LNCAP (cell line): ENCODE measurements around the gene PTPRG.

ENCODE experiments used
- TF ChIP-seq, protein P1 (sequence below): fragments of 450-650 bp; IDR thresholded peaks from 2 replicates; pipeline ENCODE4 v1.5.1; 2017; ENCODE audit warnings: mild to moderate bottlenecking

PTPRG gene

DNA sequence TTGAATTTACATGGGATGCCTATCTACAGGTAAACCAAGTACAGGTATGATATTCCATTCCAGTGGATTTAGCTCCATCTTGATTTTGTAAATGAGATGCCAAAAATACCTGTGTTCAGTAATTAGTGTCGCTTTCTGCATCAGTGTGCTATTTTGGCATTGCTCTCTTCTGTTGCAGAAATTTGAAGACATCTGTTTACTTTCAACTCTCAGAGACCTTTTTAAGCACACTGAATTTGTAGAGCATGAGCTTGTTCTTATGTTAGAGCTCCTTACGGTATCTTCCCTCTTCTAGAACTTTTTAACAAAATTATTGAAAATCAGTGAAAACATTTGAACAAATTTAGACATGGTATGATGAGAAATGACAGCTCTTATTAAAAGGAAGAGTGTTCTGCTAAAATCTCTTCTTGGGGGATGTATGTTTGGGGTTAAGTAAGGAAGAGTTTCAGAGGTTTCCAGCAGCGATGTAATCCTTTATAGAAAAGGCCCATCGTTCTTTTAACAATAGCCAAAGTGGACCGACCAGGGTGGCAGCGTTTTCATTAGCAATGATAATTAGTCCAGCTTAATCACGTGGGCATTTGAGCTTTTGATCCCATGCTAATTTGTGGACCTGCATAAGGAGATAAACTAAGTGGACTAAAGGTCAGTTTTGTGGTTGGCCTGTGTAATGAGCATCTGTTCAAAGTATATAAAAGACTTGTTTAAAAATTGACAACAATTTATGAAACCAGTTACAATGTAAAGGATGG, 385.4 kb downstream of the PTPRG start:
- TF ChIP-seq, protein P1, sequence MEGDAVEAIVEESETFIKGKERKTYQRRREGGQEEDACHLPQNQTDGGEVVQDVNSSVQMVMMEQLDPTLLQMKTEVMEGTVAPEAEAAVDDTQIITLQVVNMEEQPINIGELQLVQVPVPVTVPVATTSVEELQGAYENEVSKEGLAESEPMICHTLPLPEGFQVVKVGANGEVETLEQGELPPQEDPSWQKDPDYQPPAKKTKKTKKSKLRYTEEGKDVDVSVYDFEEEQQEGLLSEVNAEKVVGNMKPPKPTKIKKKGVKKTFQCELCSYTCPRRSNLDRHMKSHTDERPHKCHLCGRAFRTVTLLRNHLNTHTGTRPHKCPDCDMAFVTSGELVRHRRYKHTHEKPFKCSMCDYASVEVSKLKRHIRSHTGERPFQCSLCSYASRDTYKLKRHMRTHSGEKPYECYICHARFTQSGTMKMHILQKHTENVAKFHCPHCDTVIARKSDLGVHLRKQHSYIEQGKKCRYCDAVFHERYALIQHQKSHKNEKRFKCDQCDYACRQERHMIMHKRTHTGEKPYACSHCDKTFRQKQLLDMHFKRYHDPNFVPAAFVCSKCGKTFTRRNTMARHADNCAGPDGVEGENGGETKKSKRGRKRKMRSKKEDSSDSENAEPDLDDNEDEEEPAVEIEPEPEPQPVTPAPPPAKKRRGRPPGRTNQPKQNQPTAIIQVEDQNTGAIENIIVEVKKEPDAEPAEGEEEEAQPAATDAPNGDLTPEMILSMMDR, result no peak

DNA sequence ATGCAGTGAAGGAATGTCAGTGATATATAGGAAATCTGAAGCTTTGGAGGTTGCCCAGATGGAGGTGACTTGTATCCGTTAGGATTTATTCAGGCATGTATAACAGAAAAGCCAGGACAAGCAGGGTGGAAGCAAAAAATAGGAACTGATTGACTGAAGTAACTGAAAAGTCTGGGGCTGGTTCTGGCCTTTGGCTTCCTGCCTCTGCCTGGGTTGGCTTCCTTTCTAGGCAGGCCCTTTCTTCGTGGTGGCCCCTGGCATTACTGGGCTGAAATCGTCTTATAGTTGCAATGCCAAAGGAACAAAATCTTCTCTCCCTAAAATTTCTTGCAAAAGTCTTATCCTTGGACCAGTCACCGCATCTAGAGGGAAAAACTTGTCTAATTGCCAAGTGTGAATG, 386.1 kb downstream of the PTPRG start:
- TF ChIP-seq, protein P1, result no peak

DNA sequence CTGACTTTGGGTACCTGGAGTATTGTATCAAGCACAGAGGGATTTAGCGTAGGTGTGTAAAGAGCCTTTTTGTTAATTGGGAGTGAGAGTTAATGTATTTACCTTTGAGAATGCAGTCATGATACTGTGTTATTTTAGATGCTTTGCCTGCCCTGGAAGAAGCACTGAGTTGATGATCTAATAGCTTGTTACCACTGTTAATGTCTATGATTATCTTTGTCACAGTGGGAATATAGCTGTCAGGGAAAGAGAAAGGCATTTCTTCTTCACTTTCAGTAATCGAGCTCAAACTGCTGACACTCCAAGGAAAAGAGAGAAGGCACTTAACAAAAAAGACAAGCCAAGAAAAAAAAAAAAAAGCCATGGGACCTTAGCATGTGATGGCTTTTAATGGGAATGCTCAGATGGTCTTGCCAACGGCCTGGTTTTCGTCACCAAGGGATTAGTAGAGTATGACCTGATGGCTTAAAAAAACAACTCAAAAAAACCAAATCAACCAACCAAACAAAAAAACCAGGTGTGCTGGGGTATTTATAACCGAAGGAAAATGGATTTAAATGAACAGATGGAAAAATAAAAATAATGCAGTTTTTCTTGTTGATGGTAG, 387.4 kb downstream of the PTPRG start:
- TF ChIP-seq, protein P1, result no peak

DNA sequence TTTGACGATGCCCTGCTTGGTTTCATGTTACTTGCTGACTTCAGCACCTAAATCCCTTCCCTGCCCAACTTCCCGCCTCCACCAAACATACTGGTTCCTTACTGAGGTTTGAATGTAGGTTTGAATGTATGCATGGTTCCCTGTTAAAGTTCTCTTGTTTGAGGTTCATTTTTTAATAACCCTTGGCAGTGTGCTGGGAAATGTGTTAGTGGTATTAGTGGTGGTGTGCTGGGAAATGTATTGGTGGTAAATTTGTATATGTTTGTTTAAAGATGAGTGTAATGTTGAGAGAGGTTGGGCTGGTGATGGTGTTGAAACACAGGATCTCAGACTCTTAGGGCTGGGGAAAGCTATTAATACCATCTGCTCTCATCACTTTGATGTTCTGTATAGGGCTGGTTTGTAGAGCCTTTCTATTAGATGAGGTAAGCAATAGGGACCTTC, 392.7 kb downstream of the PTPRG start:
- TF ChIP-seq, protein P1, result no peak

DNA sequence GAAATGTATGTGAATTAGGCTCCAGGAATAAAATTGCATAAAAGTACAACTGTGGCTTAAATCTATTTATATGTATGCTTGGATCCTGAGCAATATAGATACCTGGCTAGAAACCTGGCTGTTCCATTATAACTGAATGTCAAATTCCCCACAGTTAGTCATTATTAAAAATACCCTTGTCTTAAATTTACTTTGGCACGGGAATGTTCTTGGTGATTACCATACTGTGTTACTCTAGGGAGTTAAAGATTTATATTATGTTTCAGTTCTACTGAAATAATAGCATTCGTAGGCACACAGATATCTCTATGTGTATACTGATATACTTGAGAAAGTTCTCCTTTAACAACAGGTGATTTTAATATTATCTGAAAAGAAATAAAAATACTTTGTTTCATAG, 394.1 kb downstream of the PTPRG start:
- TF ChIP-seq, protein P1, result no peak

DNA sequence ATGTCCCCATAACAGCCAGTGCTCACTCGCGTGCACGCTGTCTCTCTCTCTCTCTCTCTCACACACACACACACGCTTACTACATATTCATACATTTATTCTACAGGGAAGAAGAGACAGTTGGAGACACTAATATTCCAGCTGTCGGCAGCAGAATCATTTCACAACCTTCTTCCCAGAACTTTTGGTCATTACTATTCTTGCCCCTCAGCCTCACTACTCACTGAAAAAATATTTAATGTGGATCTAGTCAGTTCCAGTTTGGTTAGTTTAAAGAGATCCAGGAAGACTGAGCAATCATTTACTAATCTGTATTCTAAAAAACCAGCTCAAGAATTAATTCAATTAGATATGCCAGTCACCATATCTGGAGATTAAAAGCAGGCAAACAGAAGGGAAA, 394.9 kb downstream of the PTPRG start:
- TF ChIP-seq, protein P1, result no peak

DNA sequence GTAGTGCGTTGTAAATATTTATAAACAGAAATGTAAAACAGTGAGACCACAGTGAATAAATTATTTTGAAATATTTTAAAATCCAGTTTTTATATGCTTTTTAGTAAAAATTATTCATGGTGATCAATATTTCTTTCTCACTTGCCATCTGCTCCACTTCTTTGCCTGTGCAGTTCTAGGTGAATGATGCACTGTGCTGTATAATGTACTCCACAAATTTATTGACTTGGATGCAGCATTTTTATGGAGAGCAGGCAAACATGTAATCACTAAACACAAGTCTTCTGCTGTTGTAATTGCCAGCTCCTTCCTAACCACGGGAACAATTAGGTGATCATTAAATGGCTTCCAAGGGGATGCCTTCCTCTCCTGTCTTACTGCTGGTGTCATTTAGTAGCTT, 395.9 kb downstream of the PTPRG start:
- TF ChIP-seq, protein P1, result no peak
